OCI-LY1 (cell line): ENCODE data around the gene RGN.

Experiments used
- H2AFZ ChIP-seq: fragments of 200-600 bp; sonication (generic), shearing (Covaris generic); 2 replicates; pipeline ENCODE4 v1.6.0; 2014; ENCODE audit warnings: antibody characterized with exemption, mild to moderate bottlenecking, low read length
- H3F3A ChIP-seq: fragments of 200-600 bp; sonication (generic), shearing (Covaris generic); 2 replicates; pipeline ENCODE4 v1.6.0; 2014; ENCODE audit warnings: mild to moderate bottlenecking, antibody characterized with exemption, low read length, moderate library complexity; ENCODE audit not compliant: insufficient read depth
- H3K27ac ChIP-seq: fragments of 200-600 bp; sonication (generic); 2 replicates; pipeline ENCODE4 v1.5.1; 2014; ENCODE audit warnings: low read length, mixed run types, mild to moderate bottlenecking, low read depth; ENCODE audit not compliant: poor library complexity, severe bottlenecking
- H3K27me3 ChIP-seq: fragments of 200-600 bp; sonication (generic); 2 replicates; pipeline ENCODE4 v1.6.0; 2014; ENCODE audit warnings: antibody characterized with exemption, mild to moderate bottlenecking, low read length, moderate library complexity; ENCODE audit not compliant: insufficient read depth
- H3K36me3 ChIP-seq: fragments of 200-600 bp; sonication (generic); 2 replicates; pipeline ENCODE4 v1.6.1; 2014; ENCODE audit warnings: mild to moderate bottlenecking, antibody characterized with exemption, low read length, moderate library complexity, mixed read lengths; ENCODE audit not compliant: insufficient read depth
- H3K4me1 ChIP-seq: fragments of 200-600 bp; sonication (generic); 2 replicates; pipeline ENCODE4 v1.5.1; 2014; ENCODE audit warnings: mild to moderate bottlenecking, low read length, moderate library complexity; ENCODE audit not compliant: insufficient read depth, severe bottlenecking
- H3K4me2 ChIP-seq: fragments of 200-600 bp; sonication (generic), shearing (Covaris generic); 2 replicates; pipeline ENCODE4 v1.6.1; 2014; ENCODE audit warnings: low read length
- H3K4me3 ChIP-seq: fragments of 200-600 bp; sonication (generic); 2 replicates; pipeline ENCODE4 v1.5.1; 2014; ENCODE audit warnings: low read length, low read depth, mild to moderate bottlenecking, mixed read lengths; ENCODE audit not compliant: poor library complexity, severe bottlenecking
- H3K79me2 ChIP-seq: fragments of 200-600 bp; shearing (Covaris generic); 2 replicates; pipeline ENCODE4 v1.6.1; 2016; ENCODE audit warnings: mixed run types, low read length, mixed read lengths; ENCODE audit not compliant: insufficient read depth
- H3K9ac ChIP-seq: fragments of 200-600 bp; sonication (generic), shearing (Covaris generic); 2 replicates; pipeline ENCODE4 v1.6.1; 2014; ENCODE audit warnings: mild to moderate bottlenecking, low read length, mixed read lengths
- H3K9me2 ChIP-seq: fragments of 200-600 bp; sonication (generic), shearing (Covaris generic); 2 replicates; pipeline ENCODE4 v1.6.1; 2014; ENCODE audit warnings: low read depth, mild to moderate bottlenecking, low read length, mixed read lengths
- H3K9me3 ChIP-seq: fragments of 200-600 bp; shearing (Covaris generic); 2 replicates; pipeline ENCODE4 v1.6.1; 2014; ENCODE audit warnings: low read length, mixed read lengths
- H4K20me1 ChIP-seq: fragments of 200-600 bp; sonication (generic), shearing (Covaris generic); 2 replicates; pipeline ENCODE4 v1.6.0; 2016; ENCODE audit warnings: mild to moderate bottlenecking, low read length; ENCODE audit not compliant: insufficient read depth
- CTCF ChIP-seq: fragments of 200-600 bp; sonication (generic), shearing (Covaris generic); IDR thresholded peaks from 2 replicates; pipeline ENCODE4 v1.5.1; 2017; ENCODE audit warnings: mild to moderate bottlenecking, antibody characterized with exemption, low read length, moderate library complexity, mixed read lengths
- EZH2 ChIP-seq: fragments of 200-600 bp; sonication (generic), shearing (Covaris generic); IDR thresholded peaks from 2 replicates; pipeline ENCODE4 v1.8.0; 2017; ENCODE audit warnings: borderline replicate concordance, mixed run types, mild to moderate bottlenecking, antibody characterized with exemption, low read length, moderate library complexity, mixed read lengths

RGN gene

GRCh38 chrX:47080215-47080914 is 2.1 kb downstream of the RGN start:
- Histone ChIP-seq H3K36me3 (no peaks in the 10 kb centered on the region), H3K9ac (no peak overlapping the region), H3K9me2 (no peaks in the 10 kb centered on the region), H3K4me3 (no peak overlapping the region), H4K20me1 (no peaks in the 10 kb centered on the region), H3K27ac (no peak overlapping the region), H2AFZ (no peak overlapping the region), H3K27me3 (no peaks in the 10 kb centered on the region), H3K79me2 (no peaks in the 10 kb centered on the region), H3K9me3 (no peaks in the 10 kb centered on the region), H3K4me2 (no peak overlapping the region), H3F3A (no peaks in the 10 kb centered on the region), H3K4me1 (no peaks in the 10 kb centered on the region)
- no peak for TF ChIP-seq CTCF
- TF ChIP-seq EZH2, result no peak

- no peaks in the 10 kb centered on the region for H3K9me2 ChIP-seq
- no peaks in the 10 kb centered on the region for H3K36me3 ChIP-seq
- H3K27me3 ChIP-seq, result no peaks in the 10 kb centered on the region
- no peaks in the 10 kb centered on the region for H3K79me2 ChIP-seq
- no peaks in the 10 kb centered on the region for H3K4me1 ChIP-seq
- H4K20me1 ChIP-seq, result no peaks in the 10 kb centered on the region
- no peaks in the 10 kb centered on the region for H3F3A ChIP-seq
- no peak overlapping the region for H3K4me3 ChIP-seq
- no peak overlapping the region for H2AFZ ChIP-seq
- H3K9ac ChIP-seq, result no peak overlapping the region
- TF ChIP-seq EZH2 (no peak), CTCF (no peak)
- H3K27ac ChIP-seq, result no peak overlapping the region
- no peak overlapping the region for H3K4me2 ChIP-seq
- H3K9me3 ChIP-seq, result no peaks in the 10 kb centered on the region
Observed at GRCh38 chrX:47080915-47081236, 2.6 kb downstream of the RGN start.

GRCh38 chrX:47091149-47091775 is 13.0 kb downstream of the RGN start:
- Histone ChIP-seq H3K4me3 (peak overlapping the region; percentile 17), H3K79me2 (no peaks in the 10 kb centered on the region), H3K27ac (peak overlapping the region; percentile 97), H3F3A (peaks cover 3% of the 10 kb centered on the region; the same call in 1 of the 2 replicates), H3K4me2 (peak overlapping the region; percentile 68), H3K9me2 (no peaks in the 10 kb centered on the region), H4K20me1 (no peaks in the 10 kb centered on the region), H3K27me3 (no peaks in the 10 kb centered on the region), H3K36me3 (no peaks in the 10 kb centered on the region), H3K4me1 (peaks cover 45% of the 10 kb centered on the region), H3K9ac (peak overlapping the region; percentile 68), H2AFZ (peak overlapping the region; percentile 63; the same call in 1 of the 2 replicates), H3K9me3 (no peaks in the 10 kb centered on the region)
- TF ChIP-seq CTCF (no peak), EZH2 (no peak)
